ENCODE results near the gene PTMA. TPM values are rescaled to one million over a fixed set of nuclear protein-coding genes. Genes with fewer than 3 reads are reported as not detected.

PTMA gene
- total RNA-seq (2022; extraction: Qiagen RNA extraction; ENCODE audit: low read depth), result 1,541 to 1,951 TPM (median 1,874 TPM) in 5 replicates

DNA sequence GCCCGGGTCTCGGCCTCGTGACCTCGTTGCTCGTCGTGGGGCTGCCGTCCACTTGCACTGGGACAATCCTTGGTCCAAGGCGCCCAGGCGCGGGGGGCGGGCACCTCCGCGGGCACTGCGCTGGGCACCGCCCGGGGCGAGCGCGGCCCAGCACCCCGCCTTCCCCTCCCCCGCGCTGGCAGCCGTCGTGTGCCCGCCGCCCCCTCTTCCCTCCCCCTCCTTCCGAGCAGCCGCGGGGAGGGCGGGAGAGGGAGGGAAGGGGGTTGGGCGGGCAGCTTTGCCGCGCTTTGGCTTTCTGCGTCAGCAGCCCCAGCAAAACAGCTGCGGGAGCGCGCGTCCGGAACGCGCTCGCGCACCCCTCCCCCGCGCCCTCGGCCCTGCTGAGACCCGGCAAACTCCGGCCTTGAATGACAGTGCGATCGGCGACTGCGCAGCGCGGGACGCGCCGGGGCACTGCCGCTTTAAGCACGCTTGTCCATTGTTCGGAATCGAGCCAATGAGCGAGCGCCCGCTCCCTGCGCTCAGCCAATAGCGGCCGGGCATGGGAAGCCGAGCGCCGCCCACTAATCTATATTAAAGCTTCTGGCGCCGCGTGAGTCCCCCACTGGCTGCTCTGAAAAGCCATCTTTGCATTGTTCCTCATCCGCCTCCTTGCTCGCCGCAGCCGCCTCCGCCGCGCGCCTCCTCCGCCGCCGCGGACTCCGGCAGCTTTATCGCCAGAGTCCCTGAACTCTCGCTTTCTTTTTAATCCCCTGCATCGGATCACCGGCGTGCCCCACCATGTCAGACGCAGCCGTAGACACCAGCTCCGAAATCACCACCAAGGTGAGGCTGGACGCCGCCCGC, at the start of gene PTMA:
PTMA (plus strand) TSS at position 599 of the 846 bp plus-strand sequence; CDS start at position 781, 182 bp downstream.

Other genes starting within 250 kb of the PTMA start
- gene NCL, start 244.0 kb upstream of the PTMA start, total RNA-seq (2022; extraction: Qiagen RNA extraction; ENCODE audit: low read depth), result 778 to 903 TPM (median 847 TPM) in 5 replicates
- gene NMUR1, start 178.1 kb upstream of the PTMA start, total RNA-seq (2022; extraction: Qiagen RNA extraction; ENCODE audit: low read depth), result not detected in 5 replicates
- gene TEX44, start 115.7 kb upstream of the PTMA start, total RNA-seq (2022; extraction: Qiagen RNA extraction; ENCODE audit: low read depth), result not detected in 5 replicates
- gene PDE6D, start 72.8 kb downstream of the PTMA start, total RNA-seq (2022; extraction: Qiagen RNA extraction; ENCODE audit: low read depth), result 18.1 to 23.6 TPM (median 22.0 TPM) in 5 replicates
- gene COPS7B, start 77.9 kb downstream of the PTMA start, total RNA-seq (2022; extraction: Qiagen RNA extraction; ENCODE audit: low read depth), result 33.1 to 43.4 TPM (median 41.0 TPM) in 5 replicates
- 0.22 to 0.40 TPM (median 0.34 TPM) in 3 of 5 replicates, not detected in the others for gene NPPC, start 217.9 kb downstream of the PTMA start, total RNA-seq (2022; extraction: Qiagen RNA extraction; ENCODE audit: low read depth)